ENCODE measurements around the gene EIF4EBP2. TPM values are rescaled to one million over a fixed set of nuclear protein-coding genes. Genes with fewer than 3 reads are reported as not detected.

EIF4EBP2 gene
- total RNA-seq (10 to 100 TPM; 46.3 to 99.2 (median 72.5) TPM), polyA plus RNA-seq (10 to 100 TPM; 37.7 to 97.6 TPM)
- long read RNA-seq, donor 1, full-length matches to known transcripts = 72 of 123 reads
- long read RNA-seq, donor 1, partial matches to known transcripts = 36 of 123 reads
- long read RNA-seq, donor 1, other reads (novel, unspliced or antisense) = 15 of 123 reads
- long read RNA-seq, donor 2, full-length matches to known transcripts = 65 of 73 reads
- long read RNA-seq, donor 2, partial matches to known transcripts = 8 of 73 reads
- long read RNA-seq, donor 2, other reads (novel, unspliced or antisense) = 0 of 73 reads
- long read RNA-seq, donor 3, full-length matches to known transcripts = 169 of 220 reads
- long read RNA-seq, donor 3, partial matches to known transcripts = 35 of 220 reads
- long read RNA-seq, donor 3, other reads (novel, unspliced or antisense) = 16 of 220 reads

- Histone ChIP-seq H3K36me3 (no peaks in the 10 kb centered on the region), H3K27me3 (no peaks in the 10 kb centered on the region), H3K9me3 (no peaks in the 10 kb centered on the region), H3K4me3 (peak within 1 kb of the TSS; percentile 100), H3K4me1 (ENCODE audit: insufficient read depth) (peaks cover 7% of the 10 kb centered on the region), H3K27ac (peak within 1 kb of the TSS; percentile 95 to 98)
- WGBS, 3 donors = 0 to 1% (median 1%) methylated on average over 56 to 103 of the region's 103 CpGs
- intact Hi-C loops (cut with DNase I) = loop anchor here in 1 of 4 donors (2.0 kb wide), 1 partner anchor 21 kb away; the partner anchor contains the start of gene LRRC20
- no peak for TF ChIP-seq EP300 (IDR thresholded peaks at IDR 0.05)
- peak; percentile 99 for TF ChIP-seq POLR2A (IDR thresholded peaks at IDR 0.05)
- DNase-seq = peak; percentile 98 to 100 (median 99)
Observed at GRCh38 chr10:70404036-70404786, at the start of gene EIF4EBP2. EIF4EBP2 (plus strand) TSS chr10:70404145; CDS start chr10:70404402, 257 bp downstream.

- TF ChIP-seq CTCF (IDR thresholded peaks at IDR 0.05) (no peak), EP300 (IDR thresholded peaks at IDR 0.05) (no peak), POLR2A (IDR thresholded peaks at IDR 0.05) (no peak)
- no peak overlapping the region for H3K27ac ChIP-seq
- no peaks in the 10 kb centered on the region for H3K9me3 ChIP-seq
- H3K4me1 ChIP-seq (ENCODE audit: insufficient read depth) = no peaks in the 10 kb centered on the region
- DNase-seq = no peak
- H3K27me3 ChIP-seq = no peaks in the 10 kb centered on the region
- WGBS, 3 donors = 92 to 99% (median 97%) methylated on average over 5 of the region's 5 CpGs
- H3K4me3 ChIP-seq = no peak overlapping the region
- H3K36me3 ChIP-seq = no peaks in the 10 kb centered on the region
- intact Hi-C loops (cut with DNase I) = no loop called here
Observed at GRCh38 chr10:70354556-70354955, 49.4 kb upstream of the EIF4EBP2 start.

- intact Hi-C loops (cut with DNase I) = loop anchor here in 1 of 4 donors (5.0 kb wide), 1 partner anchor 88 kb away; no protein-coding TSS in a partner anchor
- H3K4me3 ChIP-seq = no peak overlapping the region
Observed at GRCh38 chr10:70355051-70356021, 48.6 kb upstream of the EIF4EBP2 start.

More at GRCh38 chr10:70355051-70356021, 48.6 kb upstream of the EIF4EBP2 start:
- DNase-seq = no peak
- Histone ChIP-seq H3K27ac (no peak overlapping the region), H3K9me3 (no peaks in the 10 kb centered on the region), H3K4me1 (ENCODE audit: insufficient read depth) (no peaks in the 10 kb centered on the region), H3K27me3 (no peaks in the 10 kb centered on the region), H3K36me3 (no peaks in the 10 kb centered on the region)
- TF ChIP-seq POLR2A (IDR thresholded peaks at IDR 0.05) (no peak), CTCF (IDR thresholded peaks at IDR 0.05) (no peak), EP300 (IDR thresholded peaks at IDR 0.05) (no peak)
- WGBS, 3 donors = 80 to 84% (median 81%) methylated on average over 21 of the region's 21 CpGs
